Gastroesophageal sphincter (tissue), 3 donors: Measurements from ENCODE around the gene KANK4.

ENCODE experiments used
- CTCF ChIP-seq, 4 experiments: fragments of 200-600 bp in 2 of 4; fragments of 450-650 bp in 2 of 4; sonication (generic) in 1 of 4; IDR thresholded peaks; one replicate each; pipeline ENCODE4 v1.5.1; 2017 to 2019; ENCODE audit warnings: antibody characterized with exemption in 4 of 4, mild to moderate bottlenecking in 2 of 4, moderate library complexity in 2 of 4
- POLR2AphosphoS5 ChIP-seq: sonication (generic); formaldehyde crosslinking; IDR thresholded peaks from one replicate; pipeline ENCODE4 v1.6.1; 2017; ENCODE audit warnings: antibody characterized with exemption

DNA sequence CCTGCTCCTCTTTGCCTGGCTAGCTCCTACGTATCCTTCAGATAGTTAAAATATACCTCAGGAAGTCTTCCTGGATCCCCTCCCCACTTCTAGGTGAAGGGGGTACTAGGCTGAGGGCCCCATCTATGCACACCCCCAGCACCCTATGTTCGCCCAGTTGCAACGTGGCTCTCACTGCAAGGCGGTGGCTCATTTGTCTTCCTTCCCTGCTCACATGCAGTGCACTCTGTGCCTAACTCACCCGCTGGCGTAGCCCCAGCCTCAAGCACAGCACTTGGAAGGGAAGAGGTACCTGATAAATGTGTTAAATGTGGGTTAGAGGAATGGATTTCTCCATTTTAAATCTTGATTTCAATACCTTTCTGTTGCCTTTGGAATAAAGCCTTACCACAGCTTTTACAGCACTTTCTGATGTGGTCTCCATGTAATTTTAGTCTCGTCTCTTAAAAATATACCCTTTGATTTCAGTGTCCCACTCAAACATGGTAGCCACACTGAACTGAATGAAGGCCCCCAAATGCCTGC is 85.2 kb downstream of the KANK4 start:
- TF ChIP-seq CTCF (IDR thresholded peaks at IDR 0.05): no peak
- no peak for TF ChIP-seq POLR2AphosphoS5
